RWPE1 (cell line): ENCODE measurements around the gene OSBPL7.

Source experiments
- CTCF ChIA-PET: fragments of 350-600 bp; sonication (Branson Sonifier 250); formaldehyde crosslinking; extraction: SDS; loops from one replicate; lab custom pipeline; 2021; lab: Yijun Ruan, JAX
- POLR2A ChIA-PET: fragments of 400-600 bp; formaldehyde crosslinking; extraction: SDS; loops from one replicate; lab custom pipeline; 2020; ENCODE audit warnings: antibody characterized with exemption; ENCODE audit not compliant: low non-redundant PET; lab: Yijun Ruan, JAX
- DNase-seq: peaks from one replicate; pipeline ENCODE4 v3.0.0; 2012; ENCODE audit warnings: low spot score
- H3K27ac ChIP-seq: fragments of 450-650 bp; 2 replicates; pipeline ENCODE4 v1.5.1; 2017
- CTCF ChIP-seq: fragments of 450-650 bp; conservative IDR thresholded peaks from 2 replicates; pipeline ENCODE4 v1.5.1; 2017; ENCODE audit warnings: low read depth, mild to moderate bottlenecking

OSBPL7 gene

GRCh38 chr17:47840001-47840741 lies 18.6 kb upstream of the OSBPL7 start:
- H3K27ac ChIP-seq: peak overlapping the region; percentile 73
- DNase-seq: no peak
- ChIA-PET CTCF (interaction anchor here (0.7 to 4.1 kb wide), 9 partner anchors 9 to 178 kb away, joined by 3 to 102 read pairs (median 7); partner anchors contain the start of genes LRRC46, MRPL10, PNPO and SP6), POLR2A (interaction anchor here (1.0 to 1.9 kb wide), 2 partner anchors 55 to 57 kb away, joined by 3 to 9 read pairs; partner anchors contain the start of gene SP2)
- no peak for TF ChIP-seq CTCF

GRCh38 chr17:47839071-47839470 lies 17.5 kb upstream of the OSBPL7 start:
- ChIA-PET CTCF (interaction anchor here (2.9 to 3.0 kb wide), 2 partner anchors 51 to 52 kb away, joined by 16 to 102 read pairs; no protein-coding TSS in a partner anchor), POLR2A (no interaction called here)
- no peak for TF ChIP-seq CTCF
- no peak for DNase-seq
- H3K27ac ChIP-seq: peak overlapping the region; percentile 73

GRCh38 chr17:47838636-47839035 lies 17.0 kb upstream of the OSBPL7 start:
- ChIA-PET CTCF (interaction anchor here (1.6 to 3.0 kb wide), 2 partner anchors 51 to 52 kb away, joined by 4 to 16 read pairs; no protein-coding TSS in a partner anchor), POLR2A (no interaction called here)
- DNase-seq: no peak
- H3K27ac ChIP-seq: no peak overlapping the region
- TF ChIP-seq CTCF: no peak

- no peak for DNase-seq
- POLR2A ChIA-PET: no interaction called here
- CTCF ChIA-PET: interaction anchor here (0.6 to 3.0 kb wide), 5 partner anchors 52 to 274 kb away, joined by 3 to 16 read pairs (median 4); no protein-coding TSS in a partner anchor
- no peak for TF ChIP-seq CTCF
- peak overlapping the region; percentile 2; the same call in 1 of the 2 replicates for H3K27ac ChIP-seq
These were observed 15.9 kb upstream of the OSBPL7 start for GRCh38 chr17:47837401-47838039.

GRCh38 chr17:47836601-47837000 lies 15.0 kb upstream of the OSBPL7 start:
- TF ChIP-seq CTCF: no peak
- ChIA-PET CTCF (interaction anchor here (0.6 to 3.0 kb wide), 3 partner anchors 53 to 583 kb away, joined by 3 to 16 read pairs (median 5); no protein-coding TSS in a partner anchor), POLR2A (interaction anchor here (0.5 kb wide), 1 partner anchor 182 kb away, joined by 3 read pairs; no protein-coding TSS in a partner anchor)
- no peak overlapping the region for H3K27ac ChIP-seq
- DNase-seq: no peak

GRCh38 chr17:47834756-47835155 lies 13.2 kb upstream of the OSBPL7 start:
- ChIA-PET POLR2A (no interaction called here), CTCF (no interaction called here)
- no peak overlapping the region for H3K27ac ChIP-seq
- no peak for DNase-seq
- TF ChIP-seq CTCF: no peak
